Neural crest cell (in vitro differentiated cells): ENCODE measurements around the gene CA5A. TPM values are rescaled to one million over a fixed set of nuclear protein-coding genes. Genes with fewer than 3 reads are reported as not detected.

ENCODE experiments used
- DNase-seq: peaks from one replicate; pipeline ENCODE4 v3.0.0; 2021; ENCODE audit warnings: low read depth, mixed read lengths, low spot score
- H3K27ac Mint-ChIP-seq: one replicate; pipeline ENCODE4 v1.8.0; 2021; ENCODE audit warnings: mild to moderate bottlenecking, mixed read lengths; ENCODE audit not compliant: unreplicated experiment
- H3K27me3 Mint-ChIP-seq: 2 replicates; pipeline ENCODE4 v1.8.0; 2021; ENCODE audit warnings: low read depth, mild to moderate bottlenecking, mixed read lengths
- H3K36me3 Mint-ChIP-seq: 2 replicates; pipeline ENCODE4 v1.8.0; 2021; ENCODE audit warnings: low read depth, mild to moderate bottlenecking, mixed read lengths
- H3K4me1 Mint-ChIP-seq: 2 replicates; pipeline ENCODE4 v1.8.0; 2021; ENCODE audit warnings: mixed read lengths
- H3K4me3 Mint-ChIP-seq: one replicate; pipeline ENCODE4 v1.8.0; 2021; ENCODE audit warnings: mild to moderate bottlenecking, mixed read lengths
- H3K9me3 Mint-ChIP-seq: 2 replicates; pipeline ENCODE4 v1.8.0; 2021; ENCODE audit warnings: mixed read lengths
- CTCF ChIP-seq: fragments of 200-600 bp; sonication (generic); conservative IDR thresholded peaks from 2 replicates; pipeline ENCODE4 v1.5.0; 2021; ENCODE audit warnings: antibody characterized with exemption, mild to moderate bottlenecking
- total RNA-seq: library from RNA; stranded (reverse); gene quantifications from 2 replicates; pipeline ENCODE4 v1.2.1, GENCODE V29; 2021

CA5A gene
- total RNA-seq, 1 donor from 2014 or later, result not detected

GRCh38 chr16:87974178-87974577 lies 37.8 kb upstream of the CA5A start:
- H3K27ac Mint-ChIP-seq, result no peak overlapping the region
- H3K9me3 Mint-ChIP-seq, result peaks cover 5% of the 10 kb centered on the region
- H3K27me3 Mint-ChIP-seq, result no peaks in the 10 kb centered on the region

GRCh38 chr16:87973717-87974116 lies 37.4 kb upstream of the CA5A start:
- Mint-ChIP-seq H3K4me1 (peaks cover 9% of the 10 kb centered on the region), H3K9me3 (peaks cover 5% of the 10 kb centered on the region), H3K36me3 (peaks cover 35% of the 10 kb centered on the region), H3K4me3 (no peak overlapping the region), H3K27me3 (no peaks in the 10 kb centered on the region), H3K27ac (no peak overlapping the region)
- no peak for TF ChIP-seq CTCF
- no peak for DNase-seq

More at GRCh38 chr16:87974178-87974577, 37.8 kb upstream of the CA5A start:
- Mint-ChIP-seq H3K4me3 (no peak overlapping the region), H3K4me1 (peaks cover 5% of the 10 kb centered on the region), H3K36me3 (peaks cover 33% of the 10 kb centered on the region)
- no peak for DNase-seq
- no peak for TF ChIP-seq CTCF

- Mint-ChIP-seq H3K27me3 (no peaks in the 10 kb centered on the region), H3K27ac (no peak overlapping the region), H3K4me1 (peaks cover 14% of the 10 kb centered on the region), H3K9me3 (peaks cover 5% of the 10 kb centered on the region), H3K4me3 (no peak overlapping the region), H3K36me3 (peaks cover 35% of the 10 kb centered on the region)
- no peak for TF ChIP-seq CTCF
- no peak for DNase-seq
Observed at GRCh38 chr16:87971933-87972332, 35.6 kb upstream of the CA5A start.

GRCh38 chr16:87970186-87970585 lies 33.9 kb upstream of the CA5A start:
- Mint-ChIP-seq H3K4me1 (peaks cover 20% of the 10 kb centered on the region), H3K4me3 (no peak overlapping the region), H3K36me3 (peaks cover 30% of the 10 kb centered on the region), H3K9me3 (peaks cover 5% of the 10 kb centered on the region), H3K27me3 (no peaks in the 10 kb centered on the region), H3K27ac (no peak overlapping the region)
- no peak for DNase-seq
- TF ChIP-seq CTCF, result no peak

GRCh38 chr16:87968541-87968940 lies 32.2 kb upstream of the CA5A start:
- H3K27ac Mint-ChIP-seq, result no peak overlapping the region
- no peaks in the 10 kb centered on the region for H3K27me3 Mint-ChIP-seq
- H3K4me3 Mint-ChIP-seq, result no peak overlapping the region
- no peak for TF ChIP-seq CTCF
- H3K36me3 Mint-ChIP-seq, result peaks cover 27% of the 10 kb centered on the region
- H3K9me3 Mint-ChIP-seq, result peaks cover 5% of the 10 kb centered on the region
- no peak for DNase-seq
- H3K4me1 Mint-ChIP-seq, result peaks cover 30% of the 10 kb centered on the region

- TF ChIP-seq CTCF, result no peak
- Mint-ChIP-seq H3K4me3 (no peak overlapping the region), H3K27me3 (no peaks in the 10 kb centered on the region), H3K36me3 (peaks cover 12% of the 10 kb centered on the region), H3K4me1 (peaks cover 35% of the 10 kb centered on the region), H3K9me3 (peaks cover 2% of the 10 kb centered on the region), H3K27ac (no peak overlapping the region)
- no peak for DNase-seq
Observed at GRCh38 chr16:87966685-87967185, 30.4 kb upstream of the CA5A start.
